HepG2 (cell line): ENCODE data around the gene PLSCR1. TPM values are rescaled to one million over a fixed set of nuclear protein-coding genes. Genes with fewer than 3 reads are reported as not detected.

Experiments
- CCDC6 ChIP-seq: sonication (generic); formaldehyde crosslinking; IDR thresholded peaks from 2 replicates; pipeline ENCODE4 v1.8.1; 2022; ENCODE audit warnings: mild to moderate bottlenecking, missing genetic modification reagents, moderate library complexity
- CEBPZ ChIP-seq: IDR thresholded peaks from 2 replicates; pipeline ENCODE4 v1.6.1; 2012; ENCODE audit warnings: low read length, improper control_type of control experiment
- GMEB1 ChIP-seq: sonication (generic); formaldehyde crosslinking; IDR thresholded peaks from 2 replicates; pipeline ENCODE4 v1.5.1; 2020; ENCODE audit warnings: missing genetic modification reagents, mild to moderate bottlenecking, borderline replicate concordance
- HDAC2 ChIP-seq: sonication (generic); formaldehyde crosslinking; IDR thresholded peaks from 2 replicates; pipeline ENCODE4 v1.4.0; 2020; ENCODE audit warnings: missing genetic modification reagents
- MED1 ChIP-seq: sonication (generic); formaldehyde crosslinking; IDR thresholded peaks from 2 replicates; pipeline ENCODE4 v1.4.0; 2020; ENCODE audit warnings: missing genetic modification reagents
- SOX13 ChIP-seq, 3 experiments: fragments of 450-650 bp in 1 of 3; sonication (generic) in 1 of 3; formaldehyde crosslinking in 1 of 3; IDR thresholded peaks in 2 of 3; conservative IDR thresholded peaks in 1 of 3; 2 replicates each; pipeline versions ENCODE4 v1.5.0 to v1.6.1; 2016 to 2020; ENCODE audit warnings: antibody characterized with exemption in 1 of 3, mild to moderate bottlenecking in 1 of 3, missing compliant biosample characterization in 1 of 3, missing genetic modification reagents in 1 of 3, moderate library complexity in 1 of 3
- ZBTB10 ChIP-seq: sonication (generic); formaldehyde crosslinking; IDR thresholded peaks from 2 replicates; pipeline ENCODE4 v1.4.0; 2020; ENCODE audit warnings: missing genetic modification reagents, borderline replicate concordance
- ZBTB20 ChIP-seq: sonication (generic); formaldehyde crosslinking; IDR thresholded peaks from 2 replicates; pipeline ENCODE4 v1.8.1; 2023; ENCODE audit warnings: missing genetic modification reagents, low read depth, mild to moderate bottlenecking, borderline replicate concordance
- polyA plus RNA-seq, 8 experiments: library from polyadenylated mRNA; depleted of rRNA in 3 of 8; stranded (reverse) in 7 of 8; unstranded in 1 of 8; fragments of >200 nt; fragmentation: Illumina TruSeq in 4 of 8; extraction: Trizol in 4 of 8; gene quantifications; 2 replicates each; pipeline versions ENCODE4 v1.2.1 to v1.2.3, GENCODE V29; 2011 to 2016; ENCODE audit warnings: low read depth in 4 of 8, missing spikeins in 1 of 8, mixed read lengths in 1 of 8; ENCODE audit not compliant: insufficient read depth in 1 of 8
- total RNA-seq, 5 experiments: library from RNA; depleted of rRNA; stranded (reverse); fragments of >200 nt; fragmentation: Illumina TruSeq; extraction: Trizol; gene quantifications; 2 replicates each; pipeline ENCODE4 v1.2.3, GENCODE V29; 2016; ENCODE audit warnings: low read depth in 1 of 5
- TF ChIP-seq, protein P1 (sequence below): sonication (generic); formaldehyde crosslinking; IDR thresholded peaks from 2 replicates; pipeline ENCODE4 v1.5.0; 2020; ENCODE audit warnings: missing genetic modification reagents
- TF ChIP-seq, protein P2 (sequence below): sonication (generic); formaldehyde crosslinking; IDR thresholded peaks from 2 replicates; pipeline ENCODE4 v1.4.0; 2020; ENCODE audit warnings: missing genetic modification reagents, borderline replicate concordance
- TF ChIP-seq, protein P3 (sequence below), 2 experiments: fragments of 450-650 bp in 1 of 2; sonication (generic) in 1 of 2; formaldehyde crosslinking; IDR thresholded peaks; 2 replicates each; pipeline versions ENCODE4 v1.5.0 to v1.8.0; 2020 to 2022; ENCODE audit warnings: mild to moderate bottlenecking in 1 of 2, missing genetic modification reagents in 1 of 2

The PLSCR1 gene
- total and polyA plus RNA-seq, 2 of the 13 experiments (the other 11 are each of a cell fraction or from before 2014, with no cell fraction given), result 33.8 to 34.1 TPM

GRCh38 chr3:146581080-146581601 lies 36.7 kb upstream of the PLSCR1 start (continued):
- TF ChIP-seq GMEB1, result 0 out of 2 replicates have a peak, but pooled peaks have one; percentile 22
- TF ChIP-seq HDAC2 (CRISPR knock-in tag), result peak; percentile 84
- TF ChIP-seq ZBTB10 (CRISPR knock-in tag), result no peak
- no peak for TF ChIP-seq CCDC6
- TF ChIP-seq CEBPZ, result no peak
- TF ChIP-seq, protein P1, sequence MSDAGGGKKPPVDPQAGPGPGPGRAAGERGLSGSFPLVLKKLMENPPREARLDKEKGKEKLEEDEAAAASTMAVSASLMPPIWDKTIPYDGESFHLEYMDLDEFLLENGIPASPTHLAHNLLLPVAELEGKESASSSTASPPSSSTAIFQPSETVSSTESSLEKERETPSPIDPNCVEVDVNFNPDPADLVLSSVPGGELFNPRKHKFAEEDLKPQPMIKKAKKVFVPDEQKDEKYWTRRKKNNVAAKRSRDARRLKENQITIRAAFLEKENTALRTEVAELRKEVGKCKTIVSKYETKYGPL, result 0 out of 2 replicates have a peak, but pooled peaks have one; percentile 69
- peak; percentile 87 for TF ChIP-seq MED1 (CRISPR knock-in tag)
- TF ChIP-seq, protein P2, sequence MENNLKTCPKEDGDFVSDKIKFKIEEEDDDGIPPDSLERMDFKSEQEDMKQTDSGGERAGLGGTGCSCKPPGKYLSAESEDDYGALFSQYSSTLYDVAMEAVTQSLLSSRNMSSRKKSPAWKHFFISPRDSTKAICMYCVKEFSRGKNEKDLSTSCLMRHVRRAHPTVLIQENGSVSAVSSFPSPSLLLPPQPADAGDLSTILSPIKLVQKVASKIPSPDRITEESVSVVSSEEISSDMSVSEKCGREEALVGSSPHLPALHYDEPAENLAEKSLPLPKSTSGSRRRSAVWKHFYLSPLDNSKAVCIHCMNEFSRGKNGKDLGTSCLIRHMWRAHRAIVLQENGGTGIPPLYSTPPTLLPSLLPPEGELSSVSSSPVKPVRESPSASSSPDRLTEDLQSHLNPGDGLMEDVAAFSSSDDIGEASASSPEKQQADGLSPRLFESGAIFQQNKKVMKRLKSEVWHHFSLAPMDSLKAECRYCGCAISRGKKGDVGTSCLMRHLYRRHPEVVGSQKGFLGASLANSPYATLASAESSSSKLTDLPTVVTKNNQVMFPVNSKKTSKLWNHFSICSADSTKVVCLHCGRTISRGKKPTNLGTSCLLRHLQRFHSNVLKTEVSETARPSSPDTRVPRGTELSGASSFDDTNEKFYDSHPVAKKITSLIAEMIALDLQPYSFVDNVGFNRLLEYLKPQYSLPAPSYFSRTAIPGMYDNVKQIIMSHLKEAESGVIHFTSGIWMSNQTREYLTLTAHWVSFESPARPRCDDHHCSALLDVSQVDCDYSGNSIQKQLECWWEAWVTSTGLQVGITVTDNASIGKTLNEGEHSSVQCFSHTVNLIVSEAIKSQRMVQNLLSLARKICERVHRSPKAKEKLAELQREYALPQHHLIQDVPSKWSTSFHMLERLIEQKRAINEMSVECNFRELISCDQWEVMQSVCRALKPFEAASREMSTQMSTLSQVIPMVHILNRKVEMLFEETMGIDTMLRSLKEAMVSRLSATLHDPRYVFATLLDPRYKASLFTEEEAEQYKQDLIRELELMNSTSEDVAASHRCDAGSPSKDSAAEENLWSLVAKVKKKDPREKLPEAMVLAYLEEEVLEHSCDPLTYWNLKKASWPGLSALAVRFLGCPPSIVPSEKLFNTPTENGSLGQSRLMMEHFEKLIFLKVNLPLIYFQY (CRISPR knock-in tag), result no peak
- no peak for TF ChIP-seq ZBTB20
- TF ChIP-seq, protein P3, sequence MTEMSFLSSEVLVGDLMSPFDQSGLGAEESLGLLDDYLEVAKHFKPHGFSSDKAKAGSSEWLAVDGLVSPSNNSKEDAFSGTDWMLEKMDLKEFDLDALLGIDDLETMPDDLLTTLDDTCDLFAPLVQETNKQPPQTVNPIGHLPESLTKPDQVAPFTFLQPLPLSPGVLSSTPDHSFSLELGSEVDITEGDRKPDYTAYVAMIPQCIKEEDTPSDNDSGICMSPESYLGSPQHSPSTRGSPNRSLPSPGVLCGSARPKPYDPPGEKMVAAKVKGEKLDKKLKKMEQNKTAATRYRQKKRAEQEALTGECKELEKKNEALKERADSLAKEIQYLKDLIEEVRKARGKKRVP (CRISPR knock-in tag; IDR thresholded peaks at IDR 0.05), result peak in 1 of 2 experiments; percentile 74; a peak in 2 of 4 replicates
- TF ChIP-seq SOX13 (IDR thresholded peaks at IDR 0.05), result peak; percentile 68; the same call in 1 of the 2 replicates
- TF ChIP-seq SOX13 (CRISPR knock-in tag; conservative IDR thresholded peaks at IDR 0.05 in 1 of 2, IDR thresholded peaks at IDR 0.05 in 1 of 2), result peak in 1 of 2 experiments; percentile 97; a peak in 2 of 4 replicates
